Measurements from ENCODE around the gene VARS2. TPM values are rescaled to one million over a fixed set of nuclear protein-coding genes. Genes with fewer than 3 reads are reported as not detected.

VARS2 gene
- total and polyA plus RNA-seq, 2 donors from 2014 or later: 30.4 to 34.5 TPM

DNA sequence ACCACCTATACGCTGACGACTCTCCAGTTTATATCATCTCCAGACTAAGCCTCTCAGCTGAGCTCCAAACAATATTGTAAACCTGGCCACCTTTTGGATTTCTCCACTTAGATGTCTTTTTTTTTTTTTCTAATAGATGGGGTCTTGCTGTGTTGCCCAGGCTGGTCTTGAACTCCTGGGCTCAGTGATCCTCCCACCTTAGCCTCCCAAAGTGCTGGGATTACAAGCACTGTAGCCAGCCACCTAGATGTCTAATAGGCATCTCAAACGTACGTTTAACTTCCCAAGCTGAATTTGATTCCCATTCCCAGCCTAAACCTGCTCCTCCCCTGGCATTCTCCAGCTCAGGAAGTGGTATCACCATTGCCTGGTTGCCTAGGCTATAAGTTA lies 24.5 kb upstream of the VARS2 start:
- TF ChIP-seq, protein P1, sequence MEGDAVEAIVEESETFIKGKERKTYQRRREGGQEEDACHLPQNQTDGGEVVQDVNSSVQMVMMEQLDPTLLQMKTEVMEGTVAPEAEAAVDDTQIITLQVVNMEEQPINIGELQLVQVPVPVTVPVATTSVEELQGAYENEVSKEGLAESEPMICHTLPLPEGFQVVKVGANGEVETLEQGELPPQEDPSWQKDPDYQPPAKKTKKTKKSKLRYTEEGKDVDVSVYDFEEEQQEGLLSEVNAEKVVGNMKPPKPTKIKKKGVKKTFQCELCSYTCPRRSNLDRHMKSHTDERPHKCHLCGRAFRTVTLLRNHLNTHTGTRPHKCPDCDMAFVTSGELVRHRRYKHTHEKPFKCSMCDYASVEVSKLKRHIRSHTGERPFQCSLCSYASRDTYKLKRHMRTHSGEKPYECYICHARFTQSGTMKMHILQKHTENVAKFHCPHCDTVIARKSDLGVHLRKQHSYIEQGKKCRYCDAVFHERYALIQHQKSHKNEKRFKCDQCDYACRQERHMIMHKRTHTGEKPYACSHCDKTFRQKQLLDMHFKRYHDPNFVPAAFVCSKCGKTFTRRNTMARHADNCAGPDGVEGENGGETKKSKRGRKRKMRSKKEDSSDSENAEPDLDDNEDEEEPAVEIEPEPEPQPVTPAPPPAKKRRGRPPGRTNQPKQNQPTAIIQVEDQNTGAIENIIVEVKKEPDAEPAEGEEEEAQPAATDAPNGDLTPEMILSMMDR (IDR thresholded peaks at IDR 0.05; ENCODE audit: borderline replicate concordance, extremely low read depth, insufficient read depth): no peak
- Histone ChIP-seq H3K4me3 (ENCODE audit: low read length in 3 of 3) (no peak overlapping the region), H3K9me3 (ENCODE audit: control insufficient read depth in 2 of 3, insufficient read depth in 1 of 3, low read length in 3 of 3) (no peaks in the 10 kb centered on the region), H3K4me1 (ENCODE audit: control insufficient read depth in 2 of 3, insufficient read depth in 2 of 3, low read depth in 1 of 3, low read length in 3 of 3) (peaks cover 3 to 22% (median 11%) of the 10 kb centered on the region in 3 donors), H3K36me3 (ENCODE audit: control insufficient read depth in 2 of 3, insufficient read depth in 3 of 3, low read length in 3 of 3) (peaks cover 3 to 31% (median 13%) of the 10 kb centered on the region in 3 donors), H3K9ac (ENCODE audit: low read length in 3 of 3) (no peak overlapping the region), H3K27ac (ENCODE audit: low read depth in 2 of 2, low read length in 2 of 2) (no peak overlapping the region), H3K27me3 (ENCODE audit: control insufficient read depth, insufficient read depth, low read length) (no peaks in the 10 kb centered on the region)
- intact Hi-C loops (cut with DNase I): loop anchor here (10.0 kb wide), 1 partner anchor 155 kb away; no protein-coding TSS in a partner anchor
- FAIRE-seq (no peak), DNase-seq (no peak)

DNA sequence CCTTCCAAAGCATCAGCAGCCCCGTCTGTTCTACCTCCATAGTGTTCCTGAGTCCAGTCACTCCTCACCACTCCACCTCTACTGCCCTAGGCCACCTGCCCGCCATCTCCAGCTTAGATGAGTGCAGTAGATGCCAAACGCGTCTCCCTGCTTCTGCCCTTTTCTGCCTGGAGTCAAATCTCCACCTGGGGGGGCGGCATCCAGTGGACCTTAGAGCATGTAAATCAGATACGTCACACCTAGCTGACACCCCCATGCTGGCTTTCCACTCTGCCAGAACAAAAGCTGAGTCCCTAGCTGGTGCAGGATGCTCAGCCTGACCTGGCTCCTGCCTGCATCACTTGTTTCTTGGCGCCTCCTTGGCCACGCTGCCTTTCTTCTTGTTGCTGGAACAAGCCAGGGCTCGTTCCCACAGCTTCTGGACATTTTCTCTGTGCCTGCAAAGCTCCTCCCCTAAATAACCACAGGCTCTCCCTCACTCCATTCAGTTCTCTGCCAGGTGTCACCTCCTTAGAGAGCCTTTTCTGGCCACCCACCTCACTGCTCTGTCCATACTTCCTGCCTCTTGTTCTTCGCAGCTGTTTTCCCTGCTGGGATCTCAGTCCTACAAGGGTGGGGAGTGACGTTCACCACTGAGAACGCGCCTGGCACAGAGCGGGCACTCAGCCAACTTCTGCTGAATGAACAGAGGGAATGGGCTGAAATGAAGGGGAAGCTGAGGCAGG lies 24.0 kb upstream of the VARS2 start:
- TF ChIP-seq, protein P1 (IDR thresholded peaks at IDR 0.05; ENCODE audit: borderline replicate concordance, extremely low read depth, insufficient read depth): no peak
- peaks cover 3 to 19% (median 11%) of the 10 kb centered on the region in 3 donors for H3K4me1 ChIP-seq (ENCODE audit: control insufficient read depth in 2 of 3, insufficient read depth in 2 of 3, low read depth in 1 of 3, low read length in 3 of 3)
- no peak overlapping the region for H3K27ac ChIP-seq (ENCODE audit: low read depth in 2 of 2, low read length in 2 of 2)
- no peak overlapping the region for H3K4me3 ChIP-seq (ENCODE audit: low read length in 3 of 3)
- intact Hi-C loops (cut with DNase I): loop anchor here (10.0 kb wide), 1 partner anchor 155 kb away; no protein-coding TSS in a partner anchor
- no peaks in the 10 kb centered on the region for H3K27me3 ChIP-seq (ENCODE audit: control insufficient read depth, insufficient read depth, low read length)
- no peak overlapping the region for H3K9ac ChIP-seq (ENCODE audit: low read length in 3 of 3)
- peak in 1 of 5 donors; percentile 32 for DNase-seq
- no peaks in the 10 kb centered on the region for H3K9me3 ChIP-seq (ENCODE audit: control insufficient read depth in 2 of 3, insufficient read depth in 1 of 3, low read length in 3 of 3)
- no peak for FAIRE-seq
- peaks cover 7 to 36% (median 18%) of the 10 kb centered on the region in 3 donors for H3K36me3 ChIP-seq (ENCODE audit: control insufficient read depth in 2 of 3, insufficient read depth in 3 of 3, low read length in 3 of 3)

DNA sequence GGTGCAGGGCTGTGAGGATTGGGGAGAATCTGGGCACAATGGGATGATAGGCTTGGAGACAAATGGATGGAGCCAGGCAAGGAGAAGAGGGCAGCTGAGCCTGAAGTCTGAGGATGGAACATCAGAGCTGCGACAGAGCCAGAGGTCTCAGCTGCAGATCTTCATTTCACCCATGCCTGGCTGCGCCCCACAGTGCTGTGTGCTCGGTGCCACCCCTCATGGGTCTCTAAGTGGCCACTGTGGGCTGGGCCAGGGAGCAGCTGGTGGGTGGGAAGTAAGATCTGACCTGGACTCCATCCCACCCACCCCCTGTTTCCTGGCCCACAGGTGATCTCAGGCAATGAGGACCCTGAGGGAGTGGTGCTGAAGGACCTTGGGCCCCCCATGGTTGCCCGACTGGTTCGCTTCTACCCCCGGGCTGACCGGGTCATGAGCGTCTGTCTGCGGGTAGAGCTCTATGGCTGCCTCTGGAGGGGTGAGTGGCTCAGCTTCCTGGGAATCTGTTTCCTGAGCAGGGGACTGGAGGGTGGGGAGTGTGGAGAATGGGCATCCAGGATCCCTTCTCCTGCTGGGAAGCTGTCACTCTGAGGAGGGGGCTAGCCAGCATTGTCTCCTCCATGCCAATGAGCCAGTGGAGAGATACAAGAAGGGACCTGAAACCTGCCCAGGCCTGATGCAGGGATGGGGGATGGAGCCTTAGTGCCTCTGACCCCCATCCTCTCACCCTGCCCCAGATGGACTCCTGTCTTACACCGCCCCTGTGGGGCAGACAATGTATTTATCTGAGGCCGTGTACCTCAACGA lies 23.2 kb upstream of the VARS2 start:
- Histone ChIP-seq H3K4me1 (ENCODE audit: control insufficient read depth in 2 of 3, insufficient read depth in 2 of 3, low read depth in 1 of 3, low read length in 3 of 3) (peaks cover 3 to 12% (median 4%) of the 10 kb centered on the region in 3 donors), H3K9ac (ENCODE audit: low read length in 3 of 3) (no peak overlapping the region), H3K27ac (ENCODE audit: low read depth in 2 of 2, low read length in 2 of 2) (no peak overlapping the region), H3K4me3 (ENCODE audit: low read length in 3 of 3) (no peak overlapping the region), H3K27me3 (ENCODE audit: control insufficient read depth, insufficient read depth, low read length) (no peaks in the 10 kb centered on the region), H3K9me3 (ENCODE audit: control insufficient read depth in 2 of 3, insufficient read depth in 1 of 3, low read length in 3 of 3) (no peaks in the 10 kb centered on the region), H3K36me3 (ENCODE audit: control insufficient read depth in 2 of 3, insufficient read depth in 3 of 3, low read length in 3 of 3) (peaks cover 8 to 37% (median 20%) of the 10 kb centered on the region in 3 donors)
- intact Hi-C loops (cut with DNase I): no loop called here
- TF ChIP-seq, protein P1 (IDR thresholded peaks at IDR 0.05; ENCODE audit: borderline replicate concordance, extremely low read depth, insufficient read depth): no peak
- FAIRE-seq (no peak), DNase-seq (peak in 1 of 5 donors; percentile 28)

All from kidney (tissue), 14 donors.